ENCODE data around the gene DHRSX.

Gene DHRSX

GRCh38 chrX:2503591-2504500 lies 3.1 kb upstream of the DHRSX start:
- H3K4me1 ChIP-seq (ENCODE audit: insufficient read depth, low read length) = peaks cover 4% of the 10 kb centered on the region
- H3K27me3 ChIP-seq (ENCODE audit: insufficient read depth, low read length) = no peaks in the 10 kb centered on the region
- no peaks in the 10 kb centered on the region for H3K9me3 ChIP-seq (ENCODE audit: insufficient read depth, low read depth, low read length)
- H3K4me3 ChIP-seq (ENCODE audit: low read length) = no peak overlapping the region
- no peak overlapping the region for H3K9ac ChIP-seq (ENCODE audit: low read depth, low read length)
- no peaks in the 10 kb centered on the region for H3K36me3 ChIP-seq (ENCODE audit: insufficient read depth, low read depth, low read length)
- no peak overlapping the region for H3K27ac ChIP-seq (ENCODE audit: low read length)

GRCh38 chrX:2502668-2503519 lies 2.1 kb upstream of the DHRSX start:
- Histone ChIP-seq H3K9me3 (ENCODE audit: insufficient read depth, low read depth, low read length) (no peaks in the 10 kb centered on the region), H3K4me1 (ENCODE audit: insufficient read depth, low read length) (peaks cover 14% of the 10 kb centered on the region), H3K9ac (ENCODE audit: low read depth, low read length) (no peak overlapping the region), H3K27ac (ENCODE audit: low read length) (no peak overlapping the region), H3K4me3 (ENCODE audit: low read length) (no peak overlapping the region), H3K27me3 (ENCODE audit: insufficient read depth, low read length) (no peaks in the 10 kb centered on the region), H3K36me3 (ENCODE audit: insufficient read depth, low read depth, low read length) (peaks cover 5% of the 10 kb centered on the region; the same call in 1 of the 2 replicates)

DNA sequence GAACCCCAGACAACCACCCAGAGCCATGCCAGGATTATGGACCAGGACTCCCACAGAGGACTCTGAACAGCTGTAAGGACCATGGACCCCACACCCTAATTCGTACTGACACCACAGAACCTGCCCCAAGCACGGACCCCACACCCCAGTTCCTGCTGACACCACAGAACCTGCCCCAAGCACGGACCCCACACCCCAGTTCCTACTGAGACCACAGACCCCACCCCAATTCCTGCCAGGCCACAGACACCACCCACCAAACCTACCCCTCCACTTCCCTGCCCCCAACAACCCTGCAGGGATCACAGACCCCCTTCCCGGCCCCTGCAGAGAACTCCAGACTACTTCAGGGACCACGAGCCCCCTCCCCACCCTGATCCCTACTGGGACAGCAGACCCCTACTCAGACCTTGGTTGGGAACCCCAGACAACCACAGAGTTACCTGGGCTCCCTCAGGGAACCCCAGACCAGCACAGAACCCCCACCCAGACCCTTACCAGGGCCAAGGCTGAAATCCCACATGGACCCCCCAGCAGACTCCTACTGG lies 1.4 kb upstream of the DHRSX start:
- H3K27ac ChIP-seq (ENCODE audit: low read length) = no peak overlapping the region
- H3K9ac ChIP-seq (ENCODE audit: low read depth, low read length) = no peak overlapping the region

DNA sequence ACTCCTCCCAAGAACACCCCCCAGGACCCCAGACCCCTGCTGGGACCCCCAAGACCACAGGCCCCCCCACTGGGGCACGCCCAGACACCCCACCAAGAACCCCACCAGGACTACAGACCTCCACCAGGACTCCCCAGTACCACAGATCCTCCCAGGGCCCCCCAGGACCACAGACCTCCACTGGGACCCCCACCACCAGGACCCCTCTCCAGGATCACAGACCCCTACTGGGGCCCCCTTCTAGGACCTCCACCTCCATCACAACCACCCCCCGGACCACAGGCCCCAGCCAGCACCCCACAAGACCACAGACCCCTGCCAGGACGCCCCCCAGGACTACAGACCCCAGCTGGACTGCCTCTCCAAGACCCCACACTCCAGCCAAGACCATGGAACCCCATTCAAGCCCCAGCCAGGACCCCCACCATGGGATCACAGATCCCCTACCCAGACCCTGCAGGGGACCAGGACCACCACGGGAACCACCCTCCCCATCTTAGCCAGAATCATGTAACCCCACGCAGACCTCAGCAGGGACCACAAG lies 855 bp upstream of the DHRSX start:
- Histone ChIP-seq H3K4me3 (ENCODE audit: low read length) (no peak overlapping the region), H3K9me3 (ENCODE audit: insufficient read depth, low read depth, low read length) (no peaks in the 10 kb centered on the region), H3K27me3 (ENCODE audit: insufficient read depth, low read length) (no peaks in the 10 kb centered on the region), H3K9ac (ENCODE audit: low read depth, low read length) (no peak overlapping the region), H3K36me3 (ENCODE audit: insufficient read depth, low read depth, low read length) (peaks cover 17% of the 10 kb centered on the region), H3K27ac (ENCODE audit: low read length) (no peak overlapping the region), H3K4me1 (ENCODE audit: insufficient read depth, low read length) (peaks cover 20% of the 10 kb centered on the region)

More for the DNA sequence above, 1.4 kb upstream of the DHRSX start:
- no peak overlapping the region for H3K4me3 ChIP-seq (ENCODE audit: low read length)
- no peaks in the 10 kb centered on the region for H3K9me3 ChIP-seq (ENCODE audit: insufficient read depth, low read depth, low read length)
- H3K4me1 ChIP-seq (ENCODE audit: insufficient read depth, low read length) = peaks cover 20% of the 10 kb centered on the region
- H3K36me3 ChIP-seq (ENCODE audit: insufficient read depth, low read depth, low read length) = peaks cover 12% of the 10 kb centered on the region; the same call in 1 of the 2 replicates
- no peaks in the 10 kb centered on the region for H3K27me3 ChIP-seq (ENCODE audit: insufficient read depth, low read length)

- Histone ChIP-seq H3K27me3 (ENCODE audit: insufficient read depth, low read length) (no peaks in the 10 kb centered on the region), H3K36me3 (ENCODE audit: insufficient read depth, low read depth, low read length) (peaks cover 28% of the 10 kb centered on the region), H3K4me3 (ENCODE audit: low read length) (peak overlapping the region; percentile 89), H3K27ac (ENCODE audit: low read length) (peak overlapping the region; percentile 88), H3K4me1 (ENCODE audit: insufficient read depth, low read length) (peaks cover 25% of the 10 kb centered on the region), H3K9ac (ENCODE audit: low read depth, low read length) (peak overlapping the region; percentile 91), H3K9me3 (ENCODE audit: insufficient read depth, low read depth, low read length) (no peaks in the 10 kb centered on the region)
These were observed 529 bp downstream of the DHRSX start for GRCh38 chrX:2500091-2500802.

- Histone ChIP-seq H3K4me3 (ENCODE audit: low read length) (peak overlapping the region; percentile 89), H3K9me3 (ENCODE audit: insufficient read depth, low read depth, low read length) (no peaks in the 10 kb centered on the region), H3K36me3 (ENCODE audit: insufficient read depth, low read depth, low read length) (peaks cover 28% of the 10 kb centered on the region), H3K27ac (ENCODE audit: low read length) (peak overlapping the region; percentile 64), H3K27me3 (ENCODE audit: insufficient read depth, low read length) (no peaks in the 10 kb centered on the region), H3K4me1 (ENCODE audit: insufficient read depth, low read length) (peaks cover 25% of the 10 kb centered on the region), H3K9ac (ENCODE audit: low read depth, low read length) (peak overlapping the region; percentile 91; the same call in 1 of the 2 replicates)
These were observed 1.3 kb downstream of the DHRSX start for GRCh38 chrX:2499507-2499906.

GRCh38 chrX:2498781-2499302 lies 1.9 kb downstream of the DHRSX start:
- H3K4me1 ChIP-seq (ENCODE audit: insufficient read depth, low read length) = peaks cover 25% of the 10 kb centered on the region
- H3K36me3 ChIP-seq (ENCODE audit: insufficient read depth, low read depth, low read length) = peaks cover 28% of the 10 kb centered on the region
- peak overlapping the region; percentile 64 for H3K27ac ChIP-seq (ENCODE audit: low read length)
- H3K27me3 ChIP-seq (ENCODE audit: insufficient read depth, low read length) = no peaks in the 10 kb centered on the region
- peak overlapping the region; percentile 91; the same call in 1 of the 2 replicates for H3K9ac ChIP-seq (ENCODE audit: low read depth, low read length)
- H3K4me3 ChIP-seq (ENCODE audit: low read length) = peak overlapping the region; percentile 89
- H3K9me3 ChIP-seq (ENCODE audit: insufficient read depth, low read depth, low read length) = no peaks in the 10 kb centered on the region

GRCh38 chrX:2497961-2498780 lies 2.6 kb downstream of the DHRSX start:
- peak overlapping the region; percentile 89 for H3K4me3 ChIP-seq (ENCODE audit: low read length)
- H3K9ac ChIP-seq (ENCODE audit: low read depth, low read length) = peak overlapping the region; percentile 91
- peaks cover 25% of the 10 kb centered on the region for H3K4me1 ChIP-seq (ENCODE audit: insufficient read depth, low read length)

GRCh38 chrX:2495595-2495994 lies 5.2 kb downstream of the DHRSX start:
- Histone ChIP-seq H3K36me3 (ENCODE audit: insufficient read depth, low read depth, low read length) (peaks cover 43% of the 10 kb centered on the region), H3K27me3 (ENCODE audit: insufficient read depth, low read length) (no peaks in the 10 kb centered on the region), H3K9ac (ENCODE audit: low read depth, low read length) (no peak overlapping the region), H3K27ac (ENCODE audit: low read length) (no peak overlapping the region), H3K4me1 (ENCODE audit: insufficient read depth, low read length) (peaks cover 25% of the 10 kb centered on the region), H3K9me3 (ENCODE audit: insufficient read depth, low read depth, low read length) (no peaks in the 10 kb centered on the region), H3K4me3 (ENCODE audit: low read length) (no peak overlapping the region)

More at GRCh38 chrX:2497961-2498780, 2.6 kb downstream of the DHRSX start:
- Histone ChIP-seq H3K36me3 (ENCODE audit: insufficient read depth, low read depth, low read length) (peaks cover 28% of the 10 kb centered on the region), H3K27me3 (ENCODE audit: insufficient read depth, low read length) (no peaks in the 10 kb centered on the region), H3K9me3 (ENCODE audit: insufficient read depth, low read depth, low read length) (no peaks in the 10 kb centered on the region), H3K27ac (ENCODE audit: low read length) (peak overlapping the region; percentile 64)

- Histone ChIP-seq H3K36me3 (ENCODE audit: insufficient read depth, low read depth, low read length) (peaks cover 65% of the 10 kb centered on the region), H3K9me3 (ENCODE audit: insufficient read depth, low read depth, low read length) (no peaks in the 10 kb centered on the region), H3K27ac (ENCODE audit: low read length) (no peak overlapping the region), H3K4me3 (ENCODE audit: low read length) (no peak overlapping the region), H3K4me1 (ENCODE audit: insufficient read depth, low read length) (peaks cover 10% of the 10 kb centered on the region; the same call in 1 of the 2 replicates), H3K9ac (ENCODE audit: low read depth, low read length) (no peak overlapping the region), H3K27me3 (ENCODE audit: insufficient read depth, low read length) (no peaks in the 10 kb centered on the region)
These were observed 8.1 kb downstream of the DHRSX start for GRCh38 chrX:2492531-2493218.

Data from iPS-20b (cell line).